Peyer's patch (tissue), 4 donors: ENCODE measurements around the gene SPDYE1. TPM values are rescaled to one million over a fixed set of nuclear protein-coding genes. Genes with fewer than 3 reads are reported as not detected.
"Not testable (repeated sequence)": the region's sequence is repeated elsewhere in the genome, so short reads cannot be mapped to it uniquely, and the experiment has no call there.

Source experiments
- DNase-seq, 3 donors: peaks; one replicate each; pipeline ENCODE4 v3.0.0-alpha.2; 2017 to 2019
- H3K27ac ChIP-seq, 4 donors: fragments of 200-600 bp; sonication (generic); one replicate each; pipeline ENCODE4 v1.5.1; 2016 to 2019
- H3K27me3 ChIP-seq, 2 donors: fragments of 200-600 bp; sonication (generic); one replicate each; pipeline ENCODE4 v1.5.1; 2019
- H3K36me3 ChIP-seq, 3 donors: fragments of 200-600 bp; sonication (generic); one replicate each; pipeline ENCODE4 v1.5.1; 2016 to 2019
- H3K4me1 ChIP-seq, 4 donors: fragments of 200-600 bp; sonication (generic); one replicate each; pipeline ENCODE4 v1.5.1; 2016 to 2019
- H3K4me3 ChIP-seq, 4 donors: fragments of 200-600 bp; sonication (generic); 1 replicate in 3 of 4; 2 replicates in 1 of 4; pipeline ENCODE4 v1.5.1; 2016 to 2019; ENCODE audit warnings: mild to moderate bottlenecking in 1 of 4
- H3K9me3 ChIP-seq, 4 donors: fragments of 200-600 bp; sonication (generic); one replicate each; pipeline ENCODE4 v1.5.1; 2016 to 2019; ENCODE audit warnings: mild to moderate bottlenecking in 1 of 4
- POLR2A ChIP-seq, 2 donors: fragments of 450-650 bp; IDR thresholded peaks; one replicate each; pipeline ENCODE4 v1.5.1; 2017; ENCODE audit warnings: antibody characterized with exemption in 2 of 2, mild to moderate bottlenecking in 2 of 2, moderate library complexity in 2 of 2
- total RNA-seq, 4 donors: library from RNA; depleted of rRNA; stranded (reverse); fragments of >200 nt; gene quantifications; one replicate each; pipeline ENCODE4 v1.1.0, GENCODE V29; 2016
- TF ChIP-seq, protein P1 (sequence below), 6 experiments: fragments of 450-650 bp in 4 of 6; fragments of 200-600 bp in 2 of 6; sonication (generic) in 1 of 6; IDR thresholded peaks; one replicate each; pipeline ENCODE4 v1.5.1; 2017 to 2019; ENCODE audit warnings: antibody characterized with exemption in 6 of 6, mild to moderate bottlenecking in 3 of 6, moderate library complexity in 1 of 6

The SPDYE1 gene, protein sequence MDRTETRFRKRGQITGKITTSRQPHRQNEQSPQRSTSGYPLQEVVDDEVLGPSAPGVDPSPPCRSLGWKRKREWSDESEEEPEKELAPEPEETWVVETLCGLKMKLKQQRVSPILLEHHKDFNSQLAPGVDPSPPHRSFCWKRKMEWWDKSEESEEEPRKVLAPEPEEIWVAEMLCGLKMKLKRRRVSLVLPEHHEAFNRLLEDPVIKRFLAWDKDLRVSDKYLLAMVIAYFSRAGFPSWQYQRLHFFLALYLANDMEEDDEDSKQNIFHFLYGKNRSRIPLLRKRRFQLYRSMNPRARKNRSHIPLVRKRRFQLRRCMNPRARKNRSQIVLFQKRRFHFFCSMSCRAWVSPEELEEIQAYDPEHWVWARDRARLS
- not detected for total RNA-seq

DNA sequence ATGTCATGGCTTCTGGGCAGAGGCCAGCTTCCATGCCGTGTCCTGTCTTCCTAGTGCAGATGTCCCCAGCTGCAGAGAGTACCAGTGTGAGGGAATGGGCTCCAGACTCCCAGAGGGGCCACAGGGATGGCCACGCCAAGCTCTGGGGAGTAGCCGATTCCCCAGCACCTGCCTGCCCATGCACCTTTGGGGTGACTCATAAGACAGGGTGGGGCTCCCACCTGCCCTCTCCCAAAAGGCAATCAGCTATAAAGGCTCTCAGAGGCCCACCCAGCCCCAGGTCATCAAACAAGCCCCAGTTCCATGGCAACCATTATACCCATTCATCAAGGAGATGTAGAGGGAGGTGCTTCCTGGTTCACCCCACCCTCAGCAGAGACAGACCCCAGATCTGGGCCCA, at the start of gene SPDYE1:
SPDYE1 (plus strand) TSS at position 366 of the 400 bp plus-strand sequence. CDS start 2,053 bp downstream, outside the sequence.
- DNase-seq, H3K27ac ChIP-seq, H3K36me3 ChIP-seq, H3K27me3 ChIP-seq, H3K4me3 ChIP-seq, H3K4me1 ChIP-seq, H3K9me3 ChIP-seq: not testable (repeated sequence)

DNA sequence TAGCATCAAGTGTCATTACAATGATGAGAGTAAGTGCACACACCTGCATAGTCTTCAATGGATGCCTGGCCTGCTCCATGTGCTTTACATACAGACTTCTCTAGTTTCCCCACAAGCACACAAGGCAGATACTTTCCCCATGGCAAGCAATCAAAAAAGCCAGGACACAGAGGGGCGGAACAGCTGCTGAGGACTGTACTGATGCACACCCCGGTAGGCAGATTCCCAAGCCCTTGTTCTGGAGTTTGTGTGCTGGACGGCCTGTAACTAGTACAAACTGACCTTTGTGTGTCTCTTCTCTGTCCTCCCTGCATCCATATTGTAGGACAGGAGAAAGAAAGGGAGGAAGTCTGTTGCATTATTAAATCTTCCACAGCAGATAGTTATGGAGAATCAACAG, 45.7 kb upstream of the SPDYE1 start:
- Histone ChIP-seq H3K4me1 (no peaks in the 10 kb centered on the region), H3K36me3 (peaks cover 0 to 46% (median 0%) of the 10 kb centered on the region in 3 donors)
- no peak for DNase-seq

DNA sequence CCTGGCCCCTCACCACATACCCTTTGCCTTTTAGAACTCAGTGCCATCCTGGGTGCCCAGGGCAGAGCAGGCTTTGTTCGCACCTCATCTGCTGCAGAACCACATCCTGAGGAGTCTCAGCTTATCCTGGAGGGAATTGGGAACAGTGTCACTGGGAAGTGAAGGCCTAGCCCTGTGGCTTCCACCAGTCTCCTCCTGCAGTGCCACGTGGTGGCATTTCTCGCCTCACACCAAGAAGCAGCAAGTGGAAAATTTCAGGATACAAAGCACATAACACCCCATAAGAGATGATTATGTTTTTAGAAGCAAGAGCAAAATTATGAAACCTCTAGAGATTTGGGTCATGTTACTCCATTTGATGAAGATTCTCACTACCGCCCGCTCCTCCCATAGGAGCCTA, 44.6 kb upstream of the SPDYE1 start:
- H3K27me3 ChIP-seq = no peaks in the 10 kb centered on the region
- H3K9me3 ChIP-seq = no peaks in the 10 kb centered on the region
- H3K4me1 ChIP-seq = no peaks in the 10 kb centered on the region
- TF ChIP-seq POLR2A (IDR thresholded peaks at IDR 0.05) = no peak
- TF ChIP-seq, protein P1, sequence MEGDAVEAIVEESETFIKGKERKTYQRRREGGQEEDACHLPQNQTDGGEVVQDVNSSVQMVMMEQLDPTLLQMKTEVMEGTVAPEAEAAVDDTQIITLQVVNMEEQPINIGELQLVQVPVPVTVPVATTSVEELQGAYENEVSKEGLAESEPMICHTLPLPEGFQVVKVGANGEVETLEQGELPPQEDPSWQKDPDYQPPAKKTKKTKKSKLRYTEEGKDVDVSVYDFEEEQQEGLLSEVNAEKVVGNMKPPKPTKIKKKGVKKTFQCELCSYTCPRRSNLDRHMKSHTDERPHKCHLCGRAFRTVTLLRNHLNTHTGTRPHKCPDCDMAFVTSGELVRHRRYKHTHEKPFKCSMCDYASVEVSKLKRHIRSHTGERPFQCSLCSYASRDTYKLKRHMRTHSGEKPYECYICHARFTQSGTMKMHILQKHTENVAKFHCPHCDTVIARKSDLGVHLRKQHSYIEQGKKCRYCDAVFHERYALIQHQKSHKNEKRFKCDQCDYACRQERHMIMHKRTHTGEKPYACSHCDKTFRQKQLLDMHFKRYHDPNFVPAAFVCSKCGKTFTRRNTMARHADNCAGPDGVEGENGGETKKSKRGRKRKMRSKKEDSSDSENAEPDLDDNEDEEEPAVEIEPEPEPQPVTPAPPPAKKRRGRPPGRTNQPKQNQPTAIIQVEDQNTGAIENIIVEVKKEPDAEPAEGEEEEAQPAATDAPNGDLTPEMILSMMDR (IDR thresholded peaks at IDR 0.05) = no peak
- no peak overlapping the region for H3K27ac ChIP-seq
- peaks cover 0 to 39% (median 0%) of the 10 kb centered on the region in 3 donors for H3K36me3 ChIP-seq
- H3K4me3 ChIP-seq = no peak overlapping the region
- no peak for DNase-seq

More for the DNA sequence above, 45.7 kb upstream of the SPDYE1 start:
- Histone ChIP-seq H3K27ac (no peak overlapping the region), H3K4me3 (no peak overlapping the region), H3K9me3 (no peaks in the 10 kb centered on the region), H3K27me3 (no peaks in the 10 kb centered on the region)
- TF ChIP-seq POLR2A (IDR thresholded peaks at IDR 0.05) = no peak
- TF ChIP-seq, protein P1 (IDR thresholded peaks at IDR 0.05) = no peak

DNA sequence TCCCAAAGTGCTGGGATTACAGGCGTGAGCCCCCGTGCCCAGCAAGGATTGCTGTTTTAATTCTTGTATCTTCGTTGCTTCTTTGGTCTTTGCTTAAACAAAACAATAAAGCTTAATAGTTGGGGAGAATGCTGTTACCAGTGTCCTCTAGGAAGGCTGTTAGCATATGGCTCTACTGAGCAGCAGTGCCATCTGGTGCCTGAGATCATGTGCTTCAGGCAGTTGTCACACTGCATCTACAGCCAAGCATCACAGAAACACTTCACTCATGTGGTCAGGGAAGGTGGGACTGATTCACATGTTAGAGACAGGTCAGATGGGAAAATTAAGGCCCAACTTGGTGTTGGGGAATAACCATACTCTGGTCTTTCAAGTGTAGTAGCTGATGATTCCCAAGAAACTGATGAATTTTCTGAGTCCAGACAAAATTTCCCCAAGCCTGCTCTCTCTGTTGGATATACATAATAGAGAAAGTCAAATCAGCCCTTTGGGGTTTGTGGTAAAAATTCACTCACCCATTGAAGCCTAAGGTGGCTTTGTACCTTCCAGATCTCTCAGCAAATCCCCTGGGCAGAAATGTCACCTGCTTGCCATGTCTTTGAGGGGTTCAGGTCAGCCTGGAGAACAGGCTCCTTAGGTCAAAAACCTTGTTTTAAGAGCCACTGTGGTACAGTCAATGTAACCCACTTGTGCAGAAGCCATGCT, 43.0 kb upstream of the SPDYE1 start:
- no peak overlapping the region for H3K4me3 ChIP-seq

DNA sequence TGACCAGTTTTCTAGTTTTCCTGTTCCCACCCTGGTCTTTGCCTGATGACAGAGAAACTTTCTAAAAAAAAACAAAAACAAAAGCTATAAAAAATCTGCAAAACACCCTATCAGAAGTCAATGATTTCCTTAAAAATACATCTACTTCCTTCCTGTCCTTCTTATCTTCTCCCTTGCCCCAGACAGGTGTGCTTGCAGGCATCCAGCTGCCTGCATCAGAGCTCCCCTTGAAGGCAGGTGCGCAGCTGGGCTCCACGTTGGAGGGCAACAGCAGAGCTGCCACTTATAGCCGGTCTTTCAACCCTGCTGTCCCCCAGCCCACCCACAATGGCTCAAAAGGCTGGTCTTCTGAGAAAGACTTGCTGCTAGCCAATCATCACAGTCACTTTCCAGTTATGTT, 41.7 kb upstream of the SPDYE1 start:
- Histone ChIP-seq H3K4me3 (no peak overlapping the region), H3K4me1 (no peaks in the 10 kb centered on the region), H3K36me3 (peaks cover 0 to 21% (median 0%) of the 10 kb centered on the region in 3 donors), H3K9me3 (no peaks in the 10 kb centered on the region), H3K27ac (no peak overlapping the region), H3K27me3 (no peaks in the 10 kb centered on the region)
- no peak for TF ChIP-seq POLR2A (IDR thresholded peaks at IDR 0.05)
- TF ChIP-seq, protein P1 (IDR thresholded peaks at IDR 0.05) = no peak
- DNase-seq = no peak

More for the DNA sequence above, 43.0 kb upstream of the SPDYE1 start:
- peaks cover 0 to 31% (median 0%) of the 10 kb centered on the region in 3 donors for H3K36me3 ChIP-seq
- DNase-seq = peak in 1 of 3 donors; percentile 77
- no peaks in the 10 kb centered on the region for H3K4me1 ChIP-seq
- TF ChIP-seq, protein P1 (IDR thresholded peaks at IDR 0.05) = peak in 4 of 6 experiments; percentile 24 to 74 (median 67)
- no peak for TF ChIP-seq POLR2A (IDR thresholded peaks at IDR 0.05)
- H3K27me3 ChIP-seq = no peaks in the 10 kb centered on the region
- no peaks in the 10 kb centered on the region for H3K9me3 ChIP-seq
- H3K27ac ChIP-seq = no peak overlapping the region

DNA sequence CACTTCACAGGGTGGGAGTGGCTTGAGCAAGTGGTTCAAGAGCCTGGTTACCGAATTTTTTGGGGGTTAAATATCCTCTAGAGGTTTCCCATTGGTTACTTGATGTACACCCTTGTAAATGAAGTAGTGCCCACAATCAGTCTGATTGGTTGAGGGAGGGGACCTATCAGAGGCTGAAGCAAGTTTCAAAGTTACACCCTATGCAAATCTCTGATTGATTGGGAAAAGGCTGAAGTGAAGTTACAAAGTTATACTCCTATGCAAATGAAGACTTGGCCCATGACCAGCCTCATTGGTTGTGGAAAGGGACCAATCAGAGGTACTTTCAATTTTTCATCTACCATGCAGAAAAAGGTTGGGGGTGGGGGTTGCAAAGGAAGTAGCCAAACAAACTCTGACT, 36.8 kb upstream of the SPDYE1 start:
- DNase-seq = no peak
- Histone ChIP-seq H3K36me3 (no peaks in the 10 kb centered on the region), H3K27ac (no peak overlapping the region), H3K4me3 (no peak overlapping the region), H3K9me3 (no peaks in the 10 kb centered on the region), H3K4me1 (no peaks in the 10 kb centered on the region), H3K27me3 (no peaks in the 10 kb centered on the region)
- TF ChIP-seq, protein P1 (IDR thresholded peaks at IDR 0.05) = no peak
- no peak for TF ChIP-seq POLR2A (IDR thresholded peaks at IDR 0.05)

DNA sequence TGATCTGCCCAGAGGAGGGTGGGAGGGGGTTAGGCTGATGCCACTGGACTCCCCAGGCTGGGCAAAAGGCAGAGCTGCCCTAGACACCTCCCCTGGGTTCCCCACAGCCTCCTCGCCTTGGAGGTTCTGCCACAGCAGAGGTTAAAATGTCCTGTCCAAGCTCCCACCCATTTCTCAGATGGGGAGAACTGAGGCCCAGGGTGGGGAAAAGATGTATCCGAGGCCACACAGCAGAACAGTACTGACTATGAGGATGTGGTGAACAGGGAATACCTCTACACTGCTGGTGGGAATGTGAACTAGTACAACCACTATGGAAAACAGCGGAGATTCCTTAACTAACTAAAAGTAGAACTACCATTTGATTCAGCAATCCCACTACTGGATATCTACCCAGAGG, 31.3 kb upstream of the SPDYE1 start:
- H3K4me1 ChIP-seq, H3K4me3 ChIP-seq, H3K27me3 ChIP-seq, H3K27ac ChIP-seq, H3K9me3 ChIP-seq, DNase-seq, H3K36me3 ChIP-seq: not testable (repeated sequence)

DNA sequence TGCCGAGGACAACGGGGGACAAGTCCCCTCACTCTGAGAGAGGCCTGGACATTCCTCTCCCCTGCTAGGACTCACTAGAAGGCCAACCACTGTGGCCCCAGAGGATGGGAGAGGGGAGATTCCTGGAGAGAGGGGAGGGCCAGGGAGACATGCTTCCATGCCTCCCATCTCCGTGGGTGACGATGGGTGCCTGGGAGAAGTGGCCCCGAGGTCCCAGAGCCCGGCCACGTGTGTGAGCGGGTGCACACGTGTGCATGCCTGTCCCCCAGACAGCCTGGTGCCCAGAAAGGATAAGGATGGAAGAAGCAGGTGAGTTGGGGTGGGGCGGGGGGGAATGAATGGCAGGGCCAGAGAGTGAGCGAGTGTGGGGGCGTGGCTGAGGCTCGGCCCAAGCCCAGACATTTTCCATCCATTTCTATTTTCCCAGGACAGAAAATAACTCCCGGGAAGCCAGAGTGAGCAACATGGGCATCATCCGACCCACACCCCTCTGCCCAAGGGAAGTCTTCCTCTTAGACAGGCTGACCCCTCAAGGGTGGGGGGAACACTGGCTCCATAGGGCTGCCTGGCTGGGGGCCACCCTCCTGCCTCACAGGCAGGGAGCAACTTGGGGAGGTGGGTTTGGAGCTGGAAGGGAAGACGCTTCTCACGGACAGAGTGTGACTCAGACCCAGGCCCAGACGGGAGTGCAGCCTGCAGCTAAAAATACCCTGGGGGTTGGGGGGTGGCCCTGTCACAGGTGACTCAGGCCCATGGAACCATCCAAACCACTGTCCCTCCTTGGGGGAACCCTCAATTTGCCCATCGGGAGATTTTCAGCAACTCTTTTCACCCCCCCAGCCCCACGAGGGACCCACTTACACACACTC, 29.3 kb upstream of the SPDYE1 start:
- not testable (repeated sequence) for H3K4me3 ChIP-seq, H3K9me3 ChIP-seq, H3K27ac ChIP-seq, H3K4me1 ChIP-seq, DNase-seq, H3K27me3 ChIP-seq, H3K36me3 ChIP-seq
